NCI-H2196 treated with DMSO at 0.1 percent for 48 hours (cell line): ENCODE measurements around the gene EPS15.
"Not testable (repeated sequence)": the region's sequence is repeated elsewhere in the genome, so short reads cannot be mapped to it uniquely, and the experiment has no call there.

Experiments
- DNase-seq: peaks from one replicate; lab custom pipeline; 2025; ENCODE audit not compliant: unreplicated experiment; lab: John Stamatoyannopoulos, UW

EPS15 gene

GRCh38 chr1:51392241-51392640 is 126.8 kb downstream of the EPS15 start:
- DNase-seq = no peak

GRCh38 chr1:51390641-51391040 is 128.4 kb downstream of the EPS15 start:
- DNase-seq = not testable (repeated sequence)

- not testable (repeated sequence) for DNase-seq
Observed at GRCh38 chr1:51387288-51387687, 131.8 kb downstream of the EPS15 start.

GRCh38 chr1:51386259-51386658 is 132.8 kb downstream of the EPS15 start:
- not testable (repeated sequence) for DNase-seq

GRCh38 chr1:51385776-51386175 is 133.3 kb downstream of the EPS15 start:
- no peak for DNase-seq

GRCh38 chr1:51381964-51382363 is 137.1 kb downstream of the EPS15 start:
- DNase-seq = no peak

GRCh38 chr1:51380936-51381335 is 138.1 kb downstream of the EPS15 start:
- no peak for DNase-seq

- no peak for DNase-seq
Observed at GRCh38 chr1:51378871-51379270, 140.2 kb downstream of the EPS15 start.

- DNase-seq = no peak
Observed at GRCh38 chr1:51373898-51374297, 145.2 kb downstream of the EPS15 start.

GRCh38 chr1:51372561-51372960 is 146.5 kb downstream of the EPS15 start:
- no peak for DNase-seq

GRCh38 chr1:51369171-51369570 is 149.9 kb downstream of the EPS15 start:
- DNase-seq = no peak

GRCh38 chr1:51365774-51366173 is 153.3 kb downstream of the EPS15 start:
- DNase-seq = no peak

- no peak for DNase-seq
Observed at GRCh38 chr1:51359879-51360278, 159.2 kb downstream of the EPS15 start.

GRCh38 chr1:51355382-51355781 is 163.7 kb downstream of the EPS15 start:
- no peak for DNase-seq

GRCh38 chr1:51354416-51354815 is 164.7 kb downstream of the EPS15 start:
- no peak for DNase-seq

GRCh38 chr1:51351907-51352306 is 167.2 kb downstream of the EPS15 start:
- DNase-seq = no peak

- no peak for DNase-seq
Observed at GRCh38 chr1:51349862-51350261, 169.2 kb downstream of the EPS15 start.

GRCh38 chr1:51348147-51348527 is 170.9 kb downstream of the EPS15 start:
- DNase-seq = no peak

- DNase-seq = no peak
Observed at GRCh38 chr1:51347398-51348146, 171.5 kb downstream of the EPS15 start.

- DNase-seq = no peak
Observed at GRCh38 chr1:51346086-51346942, 172.8 kb downstream of the EPS15 start.

GRCh38 chr1:51345300-51345687 is 173.8 kb downstream of the EPS15 start:
- no peak for DNase-seq

GRCh38 chr1:51344602-51345299 is 174.3 kb downstream of the EPS15 start:
- no peak for DNase-seq
